WI38 (cell line): ENCODE results near the gene SNX32.
A peak's percentile ranks its signal among the peaks of the same experiment; 100 is the strongest.
"Not testable (repeated sequence)": the region's sequence is repeated elsewhere in the genome, so short reads cannot be mapped to it uniquely, and the experiment has no call there.

Experiments
- H3K4me3 ChIP-seq: 2 replicates; pipeline ENCODE4 v1.5.1; 2011; ENCODE audit warnings: low read depth, mild to moderate bottlenecking, control low read depth, low read length
- TF ChIP-seq, protein P1 (sequence below): IDR thresholded peaks from 2 replicates; pipeline ENCODE4 v1.5.1; 2012; ENCODE audit warnings: low read depth, mild to moderate bottlenecking, control low read depth, low read length

SNX32 gene

DNA sequence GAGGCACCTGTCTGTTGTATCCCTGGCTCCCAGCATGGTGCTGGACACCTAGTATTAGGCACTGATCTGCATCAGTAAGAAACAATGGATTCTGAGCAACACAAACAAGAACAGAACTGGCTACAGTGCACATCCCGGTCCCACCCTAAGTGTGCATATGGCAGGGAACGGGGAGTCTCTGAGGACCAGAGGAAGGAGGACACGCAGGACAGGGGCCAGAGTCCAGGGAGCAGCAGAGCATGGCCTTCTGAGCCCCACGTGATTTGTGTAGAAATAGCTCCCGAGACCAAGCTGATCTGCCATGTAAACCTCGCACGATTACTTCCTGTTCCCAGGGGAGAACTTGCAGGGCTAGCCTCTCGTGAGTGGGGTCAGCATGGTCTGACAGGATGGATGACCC lies 12.7 kb upstream of the SNX32 start:
- TF ChIP-seq, protein P1, sequence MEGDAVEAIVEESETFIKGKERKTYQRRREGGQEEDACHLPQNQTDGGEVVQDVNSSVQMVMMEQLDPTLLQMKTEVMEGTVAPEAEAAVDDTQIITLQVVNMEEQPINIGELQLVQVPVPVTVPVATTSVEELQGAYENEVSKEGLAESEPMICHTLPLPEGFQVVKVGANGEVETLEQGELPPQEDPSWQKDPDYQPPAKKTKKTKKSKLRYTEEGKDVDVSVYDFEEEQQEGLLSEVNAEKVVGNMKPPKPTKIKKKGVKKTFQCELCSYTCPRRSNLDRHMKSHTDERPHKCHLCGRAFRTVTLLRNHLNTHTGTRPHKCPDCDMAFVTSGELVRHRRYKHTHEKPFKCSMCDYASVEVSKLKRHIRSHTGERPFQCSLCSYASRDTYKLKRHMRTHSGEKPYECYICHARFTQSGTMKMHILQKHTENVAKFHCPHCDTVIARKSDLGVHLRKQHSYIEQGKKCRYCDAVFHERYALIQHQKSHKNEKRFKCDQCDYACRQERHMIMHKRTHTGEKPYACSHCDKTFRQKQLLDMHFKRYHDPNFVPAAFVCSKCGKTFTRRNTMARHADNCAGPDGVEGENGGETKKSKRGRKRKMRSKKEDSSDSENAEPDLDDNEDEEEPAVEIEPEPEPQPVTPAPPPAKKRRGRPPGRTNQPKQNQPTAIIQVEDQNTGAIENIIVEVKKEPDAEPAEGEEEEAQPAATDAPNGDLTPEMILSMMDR: no peak
- no peak overlapping the region for H3K4me3 ChIP-seq

DNA sequence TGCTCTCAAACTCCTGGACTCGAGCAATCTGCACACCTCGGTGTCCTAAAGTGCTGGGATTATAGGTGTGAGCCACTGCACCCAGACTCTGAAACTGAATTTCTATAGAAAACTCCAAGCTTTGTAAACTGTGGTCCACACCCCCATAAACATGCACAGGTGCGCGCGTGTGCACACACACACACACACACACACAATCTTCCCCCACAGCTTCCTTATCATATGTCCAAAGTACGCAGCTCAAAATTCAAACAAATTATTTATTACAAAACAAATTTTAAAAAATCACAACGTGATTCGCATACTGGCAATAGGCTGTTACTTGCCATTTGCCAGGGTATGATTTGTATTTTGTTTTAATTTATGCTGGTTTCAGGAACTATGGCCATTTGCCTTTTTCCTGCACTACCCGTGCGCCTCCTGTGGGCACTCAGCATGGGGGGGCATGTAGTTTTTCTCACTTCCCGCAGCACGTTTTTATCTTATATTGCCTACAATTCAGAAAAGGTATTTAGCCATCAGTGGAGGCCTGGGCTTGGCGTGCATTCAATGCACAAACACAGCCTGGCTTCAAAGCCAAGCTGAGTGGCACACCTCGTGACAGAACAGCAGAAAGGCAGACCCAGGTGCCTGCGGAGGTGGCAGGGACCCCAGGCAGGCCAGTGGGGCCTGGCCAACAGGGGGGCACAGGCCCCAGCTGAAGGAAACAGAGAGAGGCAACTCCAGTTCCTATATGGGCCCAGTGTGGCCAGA lies 10.8 kb upstream of the SNX32 start:
- no peak overlapping the region for H3K4me3 ChIP-seq
- TF ChIP-seq, protein P1: no peak

DNA sequence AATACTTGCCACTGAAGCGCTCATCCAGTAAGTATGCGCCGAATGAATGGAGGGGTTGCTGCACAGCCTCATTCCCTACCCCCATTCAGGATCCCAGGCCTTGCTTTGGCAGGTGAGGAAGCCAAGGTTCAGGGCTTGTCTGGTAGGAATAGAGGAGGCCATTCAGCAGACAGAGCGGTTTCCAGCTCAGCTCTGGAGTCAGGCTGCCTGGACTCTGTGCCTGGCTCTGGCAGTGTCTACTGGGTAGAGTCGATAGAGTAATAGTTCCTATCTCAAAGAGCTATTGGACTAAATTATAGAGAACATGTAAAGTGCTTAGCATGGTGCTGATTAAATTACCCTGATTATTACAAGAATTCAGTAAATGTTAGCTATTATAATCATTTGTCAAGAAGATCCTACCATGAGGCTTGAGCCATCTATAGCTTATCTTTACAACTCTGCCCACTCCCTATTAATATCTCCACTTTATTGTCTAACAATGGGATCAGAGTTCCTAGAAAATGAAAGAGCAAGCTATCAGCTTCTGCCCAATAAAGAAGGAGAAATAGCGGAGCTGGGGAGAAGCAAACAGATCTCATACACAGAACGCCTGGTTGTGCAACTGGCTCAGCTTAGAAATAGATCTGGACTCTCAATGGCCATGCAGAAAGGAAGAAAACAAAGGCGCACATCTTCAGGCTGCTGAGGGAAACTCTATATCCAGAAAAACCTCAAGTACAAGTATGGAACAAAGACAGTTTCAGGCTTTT lies 6.6 kb upstream of the SNX32 start:
- TF ChIP-seq, protein P1: no peak
- H3K4me3 ChIP-seq: no peak overlapping the region

DNA sequence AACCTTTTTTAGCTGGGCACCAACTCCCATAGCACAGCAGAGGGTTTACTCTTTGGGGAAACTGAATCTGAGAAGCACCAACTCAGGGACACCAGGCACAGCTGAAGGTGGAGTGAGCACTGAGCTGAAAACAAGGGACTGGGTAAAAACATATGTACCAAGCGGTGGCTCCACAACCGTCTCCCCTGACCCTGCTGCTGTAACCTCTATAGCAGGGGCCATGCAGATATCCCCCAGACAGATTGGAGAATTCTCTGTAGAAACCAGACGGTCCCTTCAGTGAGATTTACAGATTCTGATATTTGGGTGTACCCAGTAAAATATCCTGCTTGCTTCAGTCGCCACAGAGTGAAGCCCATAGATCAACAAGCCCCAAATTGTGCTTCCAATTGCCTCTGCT lies 4.3 kb upstream of the SNX32 start:
- no peak overlapping the region for H3K4me3 ChIP-seq
- TF ChIP-seq, protein P1: no peak

DNA sequence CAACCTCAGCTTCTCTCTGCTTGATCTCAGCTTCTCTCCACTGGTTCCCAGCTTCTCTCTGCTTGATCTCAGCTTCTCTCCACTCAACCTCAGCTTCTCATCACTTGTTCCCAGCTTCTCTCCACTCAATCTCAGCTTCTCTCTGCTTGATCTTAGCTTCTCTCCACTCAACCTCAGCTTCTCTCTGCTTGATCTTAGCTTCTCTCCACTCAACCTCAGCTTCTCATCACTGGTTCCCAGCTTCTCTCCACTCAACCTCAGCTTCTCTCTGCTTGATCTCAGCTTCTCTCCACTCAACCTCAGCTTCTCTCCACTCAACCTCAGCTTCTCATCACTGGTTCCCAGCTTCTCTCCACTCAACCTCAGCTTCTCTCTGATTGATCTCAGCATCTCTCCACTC lies 1.5 kb upstream of the SNX32 start:
- not testable (repeated sequence) for H3K4me3 ChIP-seq

DNA sequence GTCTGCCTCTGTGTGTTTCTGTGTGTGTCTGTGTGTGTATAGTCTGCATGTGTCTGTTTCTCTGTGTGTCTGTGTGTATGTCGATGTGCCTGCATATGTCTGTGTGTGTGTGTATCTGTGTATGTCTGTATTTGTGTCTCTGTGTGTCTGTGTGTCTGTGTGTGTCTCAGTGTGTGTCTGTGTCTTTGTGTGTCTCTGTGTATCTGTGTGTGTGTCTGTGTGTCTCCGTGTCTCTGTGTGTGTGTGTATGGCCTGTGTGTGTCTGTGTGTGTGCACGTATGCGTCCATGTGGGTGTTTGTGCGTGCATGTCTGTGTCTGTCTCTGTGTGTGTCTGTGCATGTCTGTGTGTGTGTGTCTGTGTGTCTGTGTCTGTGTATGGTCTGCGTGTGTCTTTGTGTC lies 439 bp downstream of the SNX32 start:
- H3K4me3 ChIP-seq: peak overlapping the region; percentile 59
- TF ChIP-seq, protein P1: no peak

DNA sequence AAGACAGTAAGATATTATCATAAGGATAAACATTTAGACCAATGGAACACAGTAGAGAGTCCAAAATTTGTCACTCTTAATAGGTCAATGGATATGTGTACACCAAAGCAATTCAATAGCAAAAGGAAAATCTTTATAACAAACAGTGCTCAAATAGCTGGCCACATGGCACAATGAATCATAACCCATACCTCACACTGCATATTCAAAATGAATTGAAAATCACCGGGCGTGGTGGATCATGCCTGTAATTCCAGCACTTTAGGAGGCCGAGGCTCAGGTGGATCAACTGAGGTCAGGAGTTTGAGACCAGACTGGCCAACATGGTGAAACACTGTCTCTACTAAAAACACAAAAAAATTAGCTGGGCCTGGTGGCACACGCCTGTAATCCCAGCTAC lies 8.4 kb downstream of the SNX32 start:
- H3K4me3 ChIP-seq: no peak overlapping the region
- TF ChIP-seq, protein P1: no peak
